ENCODE results near the gene OLA1.

DNA sequence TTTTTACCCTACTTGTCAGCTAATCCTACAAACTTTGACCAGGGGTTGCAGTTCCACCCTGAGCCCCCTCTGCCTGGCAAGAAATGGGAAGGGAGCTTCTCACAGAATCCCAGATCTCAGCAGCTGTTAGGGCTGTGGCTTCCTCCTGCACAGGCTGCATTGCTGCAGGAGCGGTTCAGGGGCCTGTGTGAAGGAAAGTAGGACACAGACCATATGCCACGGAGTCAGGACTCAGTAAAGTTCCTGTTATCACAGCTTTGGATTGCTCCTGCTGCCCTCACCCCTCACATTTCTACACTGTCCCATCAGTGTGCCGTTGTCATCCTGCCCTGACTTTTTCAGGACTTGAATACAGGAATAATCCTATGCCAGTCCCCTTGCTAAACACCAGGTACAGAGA lies 220.4 kb downstream of the OLA1 start:
- TF ChIP-seq EZH2phosphoT487 (IDR thresholded peaks at IDR 0.05; ENCODE audit: borderline replicate concordance, low read depth) (no peak), FOXM1 (IDR thresholded peaks at IDR 0.05; ENCODE audit: low read depth) (no peak), EP300 (IDR thresholded peaks at IDR 0.05; ENCODE audit: borderline replicate concordance in 1 of 2, low read depth in 1 of 2, low read length in 1 of 2) (no peak)
- TF ChIP-seq, protein P1, sequence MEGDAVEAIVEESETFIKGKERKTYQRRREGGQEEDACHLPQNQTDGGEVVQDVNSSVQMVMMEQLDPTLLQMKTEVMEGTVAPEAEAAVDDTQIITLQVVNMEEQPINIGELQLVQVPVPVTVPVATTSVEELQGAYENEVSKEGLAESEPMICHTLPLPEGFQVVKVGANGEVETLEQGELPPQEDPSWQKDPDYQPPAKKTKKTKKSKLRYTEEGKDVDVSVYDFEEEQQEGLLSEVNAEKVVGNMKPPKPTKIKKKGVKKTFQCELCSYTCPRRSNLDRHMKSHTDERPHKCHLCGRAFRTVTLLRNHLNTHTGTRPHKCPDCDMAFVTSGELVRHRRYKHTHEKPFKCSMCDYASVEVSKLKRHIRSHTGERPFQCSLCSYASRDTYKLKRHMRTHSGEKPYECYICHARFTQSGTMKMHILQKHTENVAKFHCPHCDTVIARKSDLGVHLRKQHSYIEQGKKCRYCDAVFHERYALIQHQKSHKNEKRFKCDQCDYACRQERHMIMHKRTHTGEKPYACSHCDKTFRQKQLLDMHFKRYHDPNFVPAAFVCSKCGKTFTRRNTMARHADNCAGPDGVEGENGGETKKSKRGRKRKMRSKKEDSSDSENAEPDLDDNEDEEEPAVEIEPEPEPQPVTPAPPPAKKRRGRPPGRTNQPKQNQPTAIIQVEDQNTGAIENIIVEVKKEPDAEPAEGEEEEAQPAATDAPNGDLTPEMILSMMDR (IDR thresholded peaks at IDR 0.05), result no peak
